Measurements from ENCODE around the gene BCL2L2.

- TF ChIP-seq CTCF (IDR thresholded peaks at IDR 0.05) (no peak), POLR2A (IDR thresholded peaks at IDR 0.05) (no peak)
Measured at GRCh38 chr14:23297096-23297495, 9.5 kb upstream of the BCL2L2 start.
